Stimulated activated naive B cell treated with anti-CD40 and anti-IgM and Interleukin-4, amounts not matched to agents 10 μg/mL and 1 μg/mL and 100 μg/mL, for 72 hours (primary cell): ENCODE results near the gene FNDC4.

Source experiments
- ATAC-seq, 2 donors: fragments of 150-1000 bp; cut with Tn5 transposase; replicated peaks; 2 replicates each; pipeline ENCODE4 v1.10.0; 2021; ENCODE audit warnings: moderate library complexity in 1 of 2
- DNase-seq: peaks from one replicate; pipeline ENCODE4 v3.0.0; 2021
- H3K27ac Mint-ChIP-seq: one replicate; pipeline ENCODE4 v1.8.0; 2022; ENCODE audit warnings: mild to moderate bottlenecking, mixed read lengths
- H3K27me3 Mint-ChIP-seq, 2 donors: one replicate each; pipeline ENCODE4 v1.8.0; 2022; ENCODE audit warnings: mixed read lengths in 2 of 2
- H3K36me3 Mint-ChIP-seq, 2 donors: one replicate each; pipeline ENCODE4 v1.8.0; 2022; ENCODE audit warnings: mixed read lengths in 2 of 2, mild to moderate bottlenecking in 1 of 2
- H3K4me1 Mint-ChIP-seq, 2 donors: one replicate each; pipeline ENCODE4 v1.8.0; 2022; ENCODE audit warnings: mixed read lengths in 2 of 2, mild to moderate bottlenecking in 1 of 2
- H3K4me3 Mint-ChIP-seq, 2 donors: one replicate each; pipeline ENCODE4 v1.8.0; 2022; ENCODE audit warnings: mild to moderate bottlenecking in 2 of 2, mixed read lengths in 2 of 2, moderate library complexity in 1 of 2
- H3K9me3 Mint-ChIP-seq, 2 donors: one replicate each; pipeline ENCODE4 v1.8.0; 2022; ENCODE audit warnings: mixed read lengths in 2 of 2, mild to moderate bottlenecking in 1 of 2

Gene FNDC4

GRCh38 chr2:27464443-27464842 is 30.6 kb downstream of the FNDC4 start:
- ATAC-seq: no peak
- no peaks in the 10 kb centered on the region for H3K9me3 Mint-ChIP-seq

GRCh38 chr2:27461118-27461517 is 33.9 kb downstream of the FNDC4 start:
- ATAC-seq (no peak), DNase-seq (no peak)
- Mint-ChIP-seq H3K27me3 (no peaks in the 10 kb centered on the region), H3K4me3 (no peak overlapping the region), H3K4me1 (no peaks in the 10 kb centered on the region), H3K9me3 (no peaks in the 10 kb centered on the region), H3K27ac (no peak overlapping the region), H3K36me3 (peaks cover 6 to 48% of the 10 kb centered on the region in 2 donors)

More at GRCh38 chr2:27464443-27464842, 30.6 kb downstream of the FNDC4 start:
- Mint-ChIP-seq H3K4me1 (no peaks in the 10 kb centered on the region), H3K36me3 (peaks cover 0 to 28% of the 10 kb centered on the region in 2 donors), H3K27ac (no peak overlapping the region), H3K4me3 (no peak overlapping the region), H3K27me3 (no peaks in the 10 kb centered on the region)
- DNase-seq: no peak

GRCh38 chr2:27453968-27454367 is 41.0 kb downstream of the FNDC4 start:
- Mint-ChIP-seq H3K4me3 (no peak overlapping the region), H3K27me3 (no peaks in the 10 kb centered on the region), H3K36me3 (peaks cover 23 to 52% of the 10 kb centered on the region in 2 donors), H3K4me1 (no peaks in the 10 kb centered on the region), H3K9me3 (no peaks in the 10 kb centered on the region), H3K27ac (no peak overlapping the region)
- ATAC-seq (no peak), DNase-seq (no peak)

GRCh38 chr2:27451095-27451494 is 43.9 kb downstream of the FNDC4 start:
- ATAC-seq: no peak
- Mint-ChIP-seq H3K9me3 (no peaks in the 10 kb centered on the region), H3K36me3 (peaks cover 25 to 47% of the 10 kb centered on the region in 2 donors)

GRCh38 chr2:27448381-27448780 is 46.6 kb downstream of the FNDC4 start:
- H3K9me3 Mint-ChIP-seq: no peaks in the 10 kb centered on the region
- no peak overlapping the region for H3K4me3 Mint-ChIP-seq
- H3K27ac Mint-ChIP-seq: no peak overlapping the region
- H3K27me3 Mint-ChIP-seq: no peaks in the 10 kb centered on the region
- DNase-seq (no peak), ATAC-seq (no peak)
- peaks cover 19 to 45% of the 10 kb centered on the region in 2 donors for H3K36me3 Mint-ChIP-seq
- H3K4me1 Mint-ChIP-seq: peaks cover 0 to under 1% of the 10 kb centered on the region in 2 donors

More at GRCh38 chr2:27451095-27451494, 43.9 kb downstream of the FNDC4 start:
- Mint-ChIP-seq H3K27ac (no peak overlapping the region), H3K27me3 (no peaks in the 10 kb centered on the region), H3K4me1 (no peaks in the 10 kb centered on the region), H3K4me3 (no peak overlapping the region)
- DNase-seq: no peak

GRCh38 chr2:27446057-27446456 is 48.9 kb downstream of the FNDC4 start:
- Mint-ChIP-seq H3K27me3 (no peaks in the 10 kb centered on the region), H3K9me3 (no peaks in the 10 kb centered on the region), H3K4me1 (peaks cover 1 to 15% of the 10 kb centered on the region in 2 donors), H3K36me3 (peaks cover 29 to 50% of the 10 kb centered on the region in 2 donors), H3K27ac (no peak overlapping the region), H3K4me3 (no peak overlapping the region)
- DNase-seq (no peak), ATAC-seq (no peak)

GRCh38 chr2:27445615-27446014 is 49.4 kb downstream of the FNDC4 start:
- no peak for DNase-seq
- Mint-ChIP-seq H3K36me3 (peaks cover 32 to 53% of the 10 kb centered on the region in 2 donors), H3K4me1 (peaks cover 1 to 15% of the 10 kb centered on the region in 2 donors), H3K27me3 (no peaks in the 10 kb centered on the region), H3K9me3 (no peaks in the 10 kb centered on the region), H3K27ac (peak overlapping the region; percentile 63), H3K4me3 (no peak overlapping the region)
- ATAC-seq: no peak

- no peak overlapping the region for H3K27ac Mint-ChIP-seq
- peaks cover 34 to 57% of the 10 kb centered on the region in 2 donors for H3K36me3 Mint-ChIP-seq
- peaks cover 1 to 15% of the 10 kb centered on the region in 2 donors for H3K4me1 Mint-ChIP-seq
Observed at GRCh38 chr2:27445155-27445554, 49.8 kb downstream of the FNDC4 start.

GRCh38 chr2:27442920-27443282 is 52.1 kb downstream of the FNDC4 start:
- H3K9me3 Mint-ChIP-seq: no peaks in the 10 kb centered on the region
- H3K36me3 Mint-ChIP-seq: peaks cover 40 to 57% of the 10 kb centered on the region in 2 donors
- H3K27ac Mint-ChIP-seq: peak overlapping the region; percentile 60
- ATAC-seq (peak in 1 of 2 donors; percentile 31), DNase-seq (no peak)
- H3K27me3 Mint-ChIP-seq: no peaks in the 10 kb centered on the region
- peaks cover 1 to 15% of the 10 kb centered on the region in 2 donors for H3K4me1 Mint-ChIP-seq
- no peak overlapping the region for H3K4me3 Mint-ChIP-seq

More at GRCh38 chr2:27445155-27445554, 49.8 kb downstream of the FNDC4 start:
- H3K9me3 Mint-ChIP-seq: no peaks in the 10 kb centered on the region
- ATAC-seq (no peak), DNase-seq (no peak)
- no peaks in the 10 kb centered on the region for H3K27me3 Mint-ChIP-seq
- no peak overlapping the region for H3K4me3 Mint-ChIP-seq

GRCh38 chr2:27441958-27442919 is 52.8 kb downstream of the FNDC4 start, which contains the start of gene KRTCAP3:
Gene KRTCAP3, plus strand, starts transcription at chr2:27442381. Its CDS starts 32 bp downstream, at chr2:27442413.
- Mint-ChIP-seq H3K27me3 (no peaks in the 10 kb centered on the region), H3K36me3 (peaks cover 38 to 55% of the 10 kb centered on the region in 2 donors), H3K9me3 (no peaks in the 10 kb centered on the region), H3K4me3 (peak within 1 kb of the TSS; percentile 26 to 54), H3K4me1 (peaks cover 1 to 15% of the 10 kb centered on the region in 2 donors), H3K27ac (peak within 1 kb of the TSS; percentile 60)
- DNase-seq (no peak), ATAC-seq (peak in 1 of 2 donors; percentile 70)
